Kidney (tissue), 14 donors: Measurements from ENCODE around the gene FBXW4. TPM values are rescaled to one million over a fixed set of nuclear protein-coding genes. Genes with fewer than 3 reads are reported as not detected.
A peak's percentile ranks its signal among the peaks of the same experiment; 100 is the strongest.

ENCODE experiments used
- DNase-seq, 5 donors: peaks; one replicate each; pipeline ENCODE4 v3.0.0-alpha.2; 2013 to 2020
- FAIRE-seq: peaks from 2 replicates; lab custom pipeline; 2012; peaks lifted over from hg19 to GRCh38; lab: Jason Lieb, UNC
- H3K27ac ChIP-seq, 2 donors: one replicate each; pipeline ENCODE4 v1.7.0; 2013; ENCODE audit warnings: low read depth in 2 of 2, low read length in 2 of 2, inconsistent platforms in 1 of 2
- H3K27me3 ChIP-seq: one replicate; pipeline ENCODE4 v1.7.1; 2013; ENCODE audit warnings: low read length, inconsistent platforms; ENCODE audit not compliant: control insufficient read depth, insufficient read depth
- H3K36me3 ChIP-seq, 3 donors: one replicate each; pipeline versions ENCODE4 v1.7.0 to v1.7.1; 2013; ENCODE audit warnings: low read length in 3 of 3, control low read depth in 1 of 3, inconsistent platforms in 1 of 3; ENCODE audit not compliant: insufficient read depth in 3 of 3, control insufficient read depth in 2 of 3
- H3K4me1 ChIP-seq, 3 donors: one replicate each; pipeline versions ENCODE4 v1.7.0 to v1.7.1; 2013; ENCODE audit warnings: low read length in 3 of 3, inconsistent platforms in 1 of 3, low read depth in 1 of 3; ENCODE audit not compliant: control insufficient read depth in 2 of 3, insufficient read depth in 2 of 3
- H3K4me3 ChIP-seq, 3 donors: one replicate each; pipeline versions ENCODE4 v1.7.0 to v1.8.1; 2013; ENCODE audit warnings: low read length in 3 of 3, control low read depth in 1 of 3, inconsistent platforms in 1 of 3
- H3K9ac ChIP-seq, 3 donors: one replicate each; pipeline versions ENCODE4 v1.7.0 to v1.7.1; 2013; ENCODE audit warnings: low read length in 3 of 3, control low read depth in 1 of 3, inconsistent platforms in 1 of 3
- H3K9me3 ChIP-seq, 3 donors: one replicate each; pipeline versions ENCODE4 v1.7.0 to v1.7.1; 2013; ENCODE audit warnings: low read length in 3 of 3, control low read depth in 1 of 3, inconsistent platforms in 1 of 3; ENCODE audit not compliant: control insufficient read depth in 2 of 3, insufficient read depth in 1 of 3
- CTCF ChIP-seq: IDR thresholded peaks from 3 replicates; pipeline ENCODE4 v1.5.1; 2012; ENCODE audit warnings: mild to moderate bottlenecking, moderate library complexity, borderline replicate concordance; ENCODE audit not compliant: insufficient read depth; ENCODE audit errors: extremely low read depth
- intact Hi-C: fragments of 100-400 bp; cut with DNase I; formaldehyde crosslinking; loops from one replicate; pipeline ENCODE4 v1.11.1; 2022
- polyA plus RNA-seq: library from polyadenylated mRNA; stranded (reverse); fragments of 350-450 nt; fragmentation: Illumina TruSeq; extraction: RNeasy Lipid Tissue Mini Kit (QIAGEN cat#74804); gene quantifications from one replicate; pipeline ENCODE4 v1.2.3, GENCODE V29; 2014; ENCODE audit warnings: low read depth, low replicate concordance; ENCODE audit not compliant: insufficient read depth
- total RNA-seq: library from RNA; stranded (reverse); fragmentation: NEBNext Ultra II Directional; extraction: Animal tissue kit (Norgen Biotek cat#: 25700); gene quantifications from one replicate; pipeline ENCODE4 v1.2.1, GENCODE V29; 2021
- donor health status: control.
- donor health status: control.
- donor health status: control.
- donor health status: control.
- donor health status: control.
- donor health status: DM: yes; HTN: yes; CAD: no.
- donor health status: Normal renal cell carcinoma (clear cell type).

FBXW4 gene
- total and polyA plus RNA-seq, 2 donors from 2014 or later = 47.6 to 80.1 TPM

- intact Hi-C loops = no loop called here
- H3K36me3 ChIP-seq = peaks cover 3 to 32% (median 13%) of the 10 kb centered on the region in 3 donors
- no peak for DNase-seq
- H3K4me1 ChIP-seq = no peaks in the 10 kb centered on the region
- H3K27me3 ChIP-seq = no peaks in the 10 kb centered on the region
- no peak overlapping the region for H3K27ac ChIP-seq
- H3K9ac ChIP-seq = no peak overlapping the region
- no peak overlapping the region for H3K4me3 ChIP-seq
- FAIRE-seq = no peak
- TF ChIP-seq CTCF = no peak
- H3K9me3 ChIP-seq = no peaks in the 10 kb centered on the region
Observed at GRCh38 chr10:101655570-101655969, 39.4 kb downstream of the FBXW4 start.

GRCh38 chr10:101653536-101653935, 41.4 kb downstream of the FBXW4 start:
- FAIRE-seq = no peak
- Histone ChIP-seq H3K9ac (no peak overlapping the region), H3K4me1 (no peaks in the 10 kb centered on the region), H3K27ac (no peak overlapping the region), H3K36me3 (peaks cover 3 to 26% (median 12%) of the 10 kb centered on the region in 3 donors), H3K27me3 (no peaks in the 10 kb centered on the region), H3K4me3 (no peak overlapping the region), H3K9me3 (no peaks in the 10 kb centered on the region)
- DNase-seq = no peak
- intact Hi-C loops = no loop called here
- TF ChIP-seq CTCF = no peak

GRCh38 chr10:101651336-101651735, 43.6 kb downstream of the FBXW4 start:
- Histone ChIP-seq H3K4me3 (no peak overlapping the region), H3K9me3 (no peaks in the 10 kb centered on the region), H3K27ac (no peak overlapping the region), H3K27me3 (no peaks in the 10 kb centered on the region), H3K9ac (no peak overlapping the region), H3K36me3 (peaks cover 0 to 25% (median 9%) of the 10 kb centered on the region in 3 donors), H3K4me1 (no peaks in the 10 kb centered on the region)
- FAIRE-seq (no peak), DNase-seq (no peak)
- intact Hi-C loops = no loop called here
- TF ChIP-seq CTCF = no peak

- Histone ChIP-seq H3K36me3 (peaks cover 0 to 25% (median 9%) of the 10 kb centered on the region in 3 donors), H3K4me3 (no peak overlapping the region), H3K27ac (no peak overlapping the region), H3K4me1 (no peaks in the 10 kb centered on the region), H3K9me3 (no peaks in the 10 kb centered on the region), H3K9ac (no peak overlapping the region), H3K27me3 (no peaks in the 10 kb centered on the region)
- FAIRE-seq = no peak
- DNase-seq = peak in 1 of 5 donors; percentile 19
- TF ChIP-seq CTCF = no peak
- intact Hi-C loops = no loop called here
Observed at GRCh38 chr10:101650863-101651262, 44.1 kb downstream of the FBXW4 start.
